ENCODE data around the gene MAPK8IP1. TPM values are rescaled to one million over a fixed set of nuclear protein-coding genes. Genes with fewer than 3 reads are reported as not detected.
A peak's percentile ranks its signal among the peaks of the same experiment; 100 is the strongest.
"Not testable (repeated sequence)": the region's sequence is repeated elsewhere in the genome, so short reads cannot be mapped to it uniquely, and the experiment has no call there.

MAPK8IP1 gene
- total RNA-seq (2014; rRNA removed; shearing (Covaris generic)): 21.2 and 24.0 TPM in 2 replicates
- 7.6 and 8.3 TPM in 2 replicates for polyA plus RNA-seq (2015; cell fraction: cytosol; rRNA removed)
- polyA plus RNA-seq (2015; cell fraction: nucleus; rRNA removed): 3.5 and 4.9 TPM in 2 replicates

DNA sequence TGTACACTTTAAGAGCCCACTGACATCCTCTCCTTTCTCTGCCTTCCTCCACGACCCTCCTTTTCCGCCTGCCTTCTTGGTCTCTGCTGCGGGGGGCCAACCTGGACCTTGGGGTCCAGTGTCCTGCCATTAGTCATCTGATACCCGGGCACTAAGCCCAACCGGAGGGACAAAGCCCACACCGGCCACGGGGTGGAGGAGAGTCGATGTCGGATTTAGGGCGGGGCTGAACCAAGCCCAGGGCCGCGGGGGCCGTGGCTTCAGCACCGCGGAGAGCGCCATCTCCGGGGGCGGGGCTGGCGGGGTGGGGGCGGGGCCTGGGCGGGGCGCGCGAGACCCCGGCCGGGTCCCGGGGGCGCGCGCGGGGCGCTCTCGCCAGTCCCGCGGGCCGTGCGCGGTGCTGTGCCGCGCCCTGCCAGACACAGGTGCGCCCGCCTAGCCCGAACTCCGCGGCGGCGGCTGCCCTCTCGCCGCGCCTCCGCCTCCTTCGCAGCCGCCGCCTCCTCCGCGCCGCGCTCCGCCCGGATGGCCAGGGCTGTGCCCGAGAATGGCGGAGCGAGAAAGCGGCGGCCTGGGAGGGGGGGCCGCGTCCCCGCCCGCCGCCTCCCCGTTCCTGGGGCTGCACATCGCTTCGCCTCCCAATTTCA lies at the start of gene MAPK8IP1:
TSS of gene MAPK8IP1 (plus strand) at position 378 of the 647 bp plus-strand sequence. CDS start at position 548, 170 bp downstream.
- DNase-seq (ENCODE audit: low read depth): no peak

DNA sequence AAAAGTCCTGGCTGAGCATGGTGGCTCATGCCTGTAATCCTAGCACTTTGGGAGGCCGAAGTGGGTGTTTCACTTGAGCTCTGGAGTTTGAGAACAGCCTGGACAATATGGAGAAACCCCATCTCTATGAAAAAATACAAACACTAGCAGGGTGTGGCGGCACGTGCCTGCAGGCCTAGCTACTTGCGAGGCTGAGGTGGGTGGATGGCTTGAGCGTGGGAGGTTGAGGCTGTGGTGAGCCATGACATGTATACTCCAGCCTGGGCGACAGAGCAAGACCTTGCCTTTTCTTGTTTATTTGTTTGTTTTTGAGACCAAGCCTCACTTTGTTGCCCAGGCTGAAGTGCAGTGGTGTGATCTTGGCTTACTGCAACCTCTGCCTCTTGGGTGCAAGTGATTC lies 46.2 kb upstream of the MAPK8IP1 start:
- no peak for DNase-seq (ENCODE audit: low read depth)

DNA sequence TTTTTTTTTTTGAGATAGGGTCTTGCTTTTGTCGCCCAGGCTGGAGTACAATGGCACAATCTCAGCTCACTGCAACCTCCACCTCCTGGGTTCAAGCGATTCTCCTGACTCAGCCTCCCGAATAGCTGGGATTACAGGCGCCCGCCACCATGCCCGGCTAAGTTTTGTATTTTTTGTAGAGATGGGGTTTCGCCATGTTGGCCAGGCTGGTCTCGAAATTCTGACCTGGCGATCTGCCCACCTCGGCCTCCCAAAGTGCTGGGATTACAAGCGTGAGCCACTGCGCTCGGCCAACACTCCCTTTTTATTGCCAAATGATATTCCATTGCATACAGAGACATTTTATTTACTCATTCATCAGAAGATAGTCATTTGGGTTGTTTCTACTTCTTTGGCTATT lies 45.2 kb upstream of the MAPK8IP1 start:
- DNase-seq (ENCODE audit: low read depth): not testable (repeated sequence)

DNA sequence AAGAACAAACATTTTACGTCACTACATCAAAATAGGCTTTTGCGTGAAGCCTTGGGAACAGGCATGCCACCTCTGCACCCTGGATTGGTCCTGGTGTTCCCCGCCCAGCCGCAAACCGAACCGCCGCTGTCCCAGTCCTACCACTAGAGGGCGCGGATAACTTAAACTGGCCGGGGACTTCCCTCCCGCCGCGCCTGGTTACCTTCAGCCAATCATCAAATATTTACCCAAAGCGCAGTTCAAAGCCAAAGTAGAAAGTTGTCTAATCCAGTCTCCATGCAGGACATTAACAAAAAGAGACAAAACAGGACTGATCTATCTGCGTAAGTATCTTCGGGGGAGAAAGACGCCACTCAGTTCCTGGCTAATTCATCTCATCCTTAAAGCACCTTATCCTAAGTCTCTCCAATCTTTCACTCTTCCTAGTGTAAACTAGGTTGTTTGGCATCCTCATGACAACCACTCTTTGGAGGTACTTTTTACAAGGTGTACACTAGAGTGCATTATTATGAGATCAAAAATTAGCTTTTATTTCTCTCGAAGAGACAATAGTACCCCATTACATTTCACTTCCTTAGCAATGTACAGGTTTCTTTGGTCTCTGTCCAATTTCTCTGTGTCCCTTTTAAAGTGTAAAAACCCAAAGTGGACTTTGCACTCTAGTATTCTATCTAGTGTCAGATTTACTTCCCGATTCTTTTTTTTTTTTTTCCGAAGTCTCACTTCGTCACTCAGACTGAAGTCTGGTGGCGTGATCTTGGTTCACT lies 42.1 kb upstream of the MAPK8IP1 start:
- peak; percentile 82 for DNase-seq (ENCODE audit: low read depth)

DNA sequence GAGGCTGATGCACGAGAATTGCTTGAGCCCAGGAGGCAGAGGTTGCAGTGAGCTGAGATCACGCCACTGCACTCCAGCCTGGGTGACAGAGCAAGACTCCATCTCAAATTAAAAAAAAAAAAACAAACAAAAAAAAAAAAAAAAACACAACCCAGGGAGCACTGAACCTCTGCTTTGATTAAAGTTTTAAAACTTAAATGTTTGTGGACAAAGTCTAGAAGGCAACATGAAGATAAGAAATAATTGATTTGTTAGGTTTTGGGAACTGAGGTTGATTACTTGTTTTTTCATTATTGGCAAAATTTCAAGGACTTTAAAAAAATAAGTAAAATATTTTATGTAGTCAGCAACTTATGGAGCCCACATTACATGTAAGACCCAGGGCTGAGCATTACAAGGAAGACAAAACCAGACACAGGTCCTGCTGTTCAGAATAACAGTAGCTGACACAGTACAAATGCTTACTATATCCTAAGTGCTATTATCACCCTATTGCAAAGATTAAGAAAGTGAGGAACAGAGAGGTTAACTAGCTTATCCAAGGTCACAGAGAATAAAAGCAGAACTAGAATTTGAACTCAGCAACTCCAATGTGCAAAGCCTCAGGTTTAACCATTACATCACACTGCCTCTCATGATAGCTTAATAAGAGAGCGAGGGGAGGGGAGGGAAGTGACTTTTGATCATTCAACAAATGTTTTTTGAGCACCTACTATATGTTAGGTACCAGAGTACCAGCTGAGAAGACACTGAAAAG lies 40.5 kb upstream of the MAPK8IP1 start:
- DNase-seq (ENCODE audit: low read depth): no peak

DNA sequence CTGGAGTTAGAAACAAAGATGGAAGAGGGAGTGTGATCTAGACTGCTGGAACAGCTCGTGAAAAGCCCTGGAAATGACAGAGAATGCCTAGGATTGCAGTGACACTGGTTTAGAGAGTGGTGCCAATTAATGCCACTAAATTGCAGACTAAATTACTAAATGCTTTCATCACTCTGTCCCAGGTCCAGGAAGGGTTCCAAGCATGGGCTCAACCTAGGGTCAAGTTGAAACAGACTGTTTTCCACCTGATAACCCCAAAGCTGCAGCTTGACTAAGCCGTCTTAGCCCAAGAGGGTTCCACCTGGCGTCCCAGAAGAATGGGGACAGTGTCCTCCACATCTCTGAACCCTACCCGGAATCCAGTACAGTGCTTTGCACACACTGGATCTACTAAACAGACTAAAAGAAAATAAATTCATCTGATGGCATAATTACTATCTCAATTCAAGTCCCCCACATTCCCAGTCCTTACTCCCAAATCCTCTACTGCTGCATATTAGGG lies 39.2 kb upstream of the MAPK8IP1 start:
- DNase-seq (ENCODE audit: low read depth): no peak

DNA sequence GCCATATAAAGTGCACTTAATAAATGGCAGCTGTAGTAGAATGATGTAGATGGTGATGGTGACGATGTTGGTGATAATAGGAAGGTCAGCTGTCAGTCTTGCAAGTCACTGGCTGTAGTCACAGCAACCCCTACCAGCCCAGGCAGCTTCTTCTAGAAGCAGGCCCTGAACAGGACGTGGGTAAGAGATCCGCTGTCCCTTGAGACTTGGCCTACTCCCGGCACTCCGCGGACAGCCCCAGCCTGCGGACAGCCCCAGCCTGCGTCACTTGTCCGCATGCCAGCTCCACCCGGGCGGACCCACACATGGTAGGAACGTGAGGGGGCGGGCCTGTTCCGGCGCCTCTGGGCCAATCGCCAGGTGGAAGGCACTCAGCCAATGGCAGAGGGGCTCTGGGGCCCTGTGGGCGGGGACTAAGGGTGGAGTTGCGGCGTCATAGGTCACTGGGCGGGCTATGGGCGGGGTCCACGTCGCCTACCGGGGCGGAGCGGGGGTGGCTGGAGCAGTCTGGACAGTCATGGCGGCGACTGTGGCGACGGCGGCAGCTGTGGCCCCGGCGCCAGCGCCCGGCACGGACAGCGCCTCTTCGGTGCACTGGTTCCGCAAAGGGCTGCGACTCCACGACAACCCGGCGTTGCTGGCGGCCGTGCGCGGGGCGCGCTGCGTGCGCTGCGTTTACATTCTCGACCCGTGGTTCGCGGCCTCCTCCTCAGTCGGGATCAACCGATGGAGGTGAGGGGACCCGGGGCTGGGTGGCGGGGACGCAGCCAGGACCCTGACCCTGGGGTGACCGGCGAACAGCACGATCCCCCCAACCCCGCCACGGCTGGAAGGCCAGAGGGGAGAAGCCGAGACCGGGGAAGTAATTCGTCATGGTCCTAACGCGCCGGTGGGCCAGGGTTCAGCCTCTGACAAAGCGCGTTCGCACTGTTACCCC lies 38.2 kb upstream of the MAPK8IP1 start, which contains the start of gene CRY2:
TSS of gene CRY2 (plus strand) at position 502 of the 937 bp plus-strand sequence. CDS start at position 518, 16 bp downstream.
- DNase-seq (ENCODE audit: low read depth): peak; percentile 94

DNA sequence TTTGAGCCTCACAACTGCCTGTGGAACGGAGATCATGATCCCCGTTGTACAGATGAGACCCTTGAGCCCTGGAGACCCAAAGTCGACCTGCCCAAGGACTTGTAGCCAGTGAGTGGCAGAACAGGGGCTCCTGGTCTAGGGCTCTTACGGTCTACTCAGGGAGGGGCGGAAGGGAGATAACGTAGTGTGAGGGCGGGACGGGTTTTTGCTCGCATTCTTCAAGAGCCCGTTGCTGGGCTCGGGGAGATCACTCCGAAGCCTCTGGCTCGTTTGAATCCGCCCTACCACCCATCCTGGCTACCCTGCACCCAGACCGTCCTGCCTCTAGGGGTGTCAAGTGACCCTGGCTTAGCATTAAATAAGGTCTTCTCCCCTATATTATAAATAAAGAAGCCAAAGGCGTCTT lies 37.5 kb upstream of the MAPK8IP1 start:
- peak; percentile 39 for DNase-seq (ENCODE audit: low read depth)

DNA sequence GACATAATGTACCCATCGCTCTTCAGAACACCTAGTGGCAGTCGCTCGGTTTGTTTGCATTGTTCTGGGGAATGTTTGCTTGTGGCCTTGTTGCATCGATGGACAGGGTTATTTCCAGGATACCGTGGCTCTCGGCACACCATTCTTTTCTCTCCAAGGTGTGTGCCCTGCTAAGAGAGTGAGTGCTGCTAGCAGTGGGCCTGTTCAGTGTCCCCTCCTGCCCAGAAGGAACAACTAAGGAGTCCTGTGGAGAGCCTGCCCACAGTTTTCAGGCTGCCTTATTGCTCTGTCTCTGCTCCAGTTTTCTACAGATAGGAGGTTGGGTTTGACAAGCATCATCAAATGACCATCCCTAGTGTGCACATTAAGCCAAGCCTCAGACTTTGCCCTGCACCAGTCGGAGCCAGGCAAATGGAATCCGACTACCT lies 36.8 kb upstream of the MAPK8IP1 start:
- DNase-seq (ENCODE audit: low read depth): no peak

DNA sequence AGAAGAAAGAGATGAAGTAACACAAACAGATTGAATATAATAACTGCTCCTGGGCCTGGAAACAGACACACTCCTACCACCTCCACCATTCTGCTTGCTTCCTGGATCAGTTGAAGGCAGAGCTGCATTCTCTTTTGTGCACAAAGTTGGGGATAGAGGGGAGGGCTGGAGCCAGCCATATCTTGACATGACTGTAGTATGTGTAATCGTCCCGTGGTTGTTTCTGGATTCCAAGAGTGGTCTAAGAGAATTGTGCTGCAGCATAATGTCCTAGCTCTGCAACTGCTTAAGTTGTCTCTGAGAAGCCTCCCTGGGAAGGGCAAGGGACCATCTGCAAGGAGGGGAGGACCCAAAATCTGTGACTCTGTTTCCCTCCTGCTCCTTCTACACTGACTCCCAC lies 35.0 kb upstream of the MAPK8IP1 start:
- DNase-seq (ENCODE audit: low read depth): peak; percentile 39

DNA sequence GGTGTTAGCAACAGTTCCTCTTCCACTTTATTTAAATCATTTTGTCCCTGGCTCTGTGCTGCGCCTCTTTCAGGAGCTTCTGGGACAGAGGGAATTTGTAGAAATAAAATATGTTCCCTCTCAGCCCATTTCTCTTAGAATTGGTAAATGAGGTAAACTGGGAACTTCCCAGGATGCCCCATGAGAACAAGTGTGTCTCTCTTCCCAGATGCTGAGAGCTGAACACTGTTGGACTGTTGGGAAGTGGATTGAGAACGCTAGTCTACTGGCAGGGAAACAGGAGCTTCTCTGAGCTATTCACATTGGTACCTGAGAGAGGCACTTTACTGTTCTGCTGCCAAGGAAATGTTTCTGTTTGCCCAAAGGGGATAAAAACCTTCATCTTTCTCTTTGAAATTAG lies 34.2 kb upstream of the MAPK8IP1 start:
- no peak for DNase-seq (ENCODE audit: low read depth)

DNA sequence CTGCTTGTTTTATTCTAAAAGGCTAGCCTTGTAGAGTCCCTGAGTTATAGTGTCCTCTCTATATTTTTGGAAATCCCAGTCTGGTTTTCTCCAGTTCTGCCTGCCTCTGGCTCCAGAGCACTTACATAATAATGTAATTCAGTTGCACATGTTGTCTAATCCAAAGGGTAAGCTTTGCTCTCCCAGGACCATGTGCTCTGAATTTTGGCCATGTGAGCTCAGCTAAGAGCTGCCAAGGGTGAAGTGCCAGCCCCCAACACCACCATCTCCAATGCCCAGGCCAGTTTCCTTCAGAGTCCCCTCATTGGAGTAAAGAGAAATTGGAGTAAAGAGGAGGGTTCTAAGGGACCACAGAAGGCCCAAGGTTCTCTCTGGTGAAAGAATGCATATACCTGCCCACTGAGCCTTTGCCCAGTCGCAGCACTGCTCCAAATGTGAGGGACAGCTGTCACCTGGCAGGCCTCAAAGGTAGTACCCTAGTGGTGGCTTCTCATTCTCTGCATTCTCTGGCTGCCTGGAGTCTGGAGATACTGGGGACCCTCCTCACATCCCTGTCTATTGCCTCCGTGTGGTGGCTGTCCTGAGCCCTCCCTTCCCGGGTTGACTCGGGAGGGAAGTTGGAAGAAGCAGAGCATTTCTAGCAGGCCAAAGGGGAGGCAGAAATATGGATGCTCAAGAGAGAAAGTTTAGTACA lies 33.3 kb upstream of the MAPK8IP1 start:
- no peak for DNase-seq (ENCODE audit: low read depth)

DNA sequence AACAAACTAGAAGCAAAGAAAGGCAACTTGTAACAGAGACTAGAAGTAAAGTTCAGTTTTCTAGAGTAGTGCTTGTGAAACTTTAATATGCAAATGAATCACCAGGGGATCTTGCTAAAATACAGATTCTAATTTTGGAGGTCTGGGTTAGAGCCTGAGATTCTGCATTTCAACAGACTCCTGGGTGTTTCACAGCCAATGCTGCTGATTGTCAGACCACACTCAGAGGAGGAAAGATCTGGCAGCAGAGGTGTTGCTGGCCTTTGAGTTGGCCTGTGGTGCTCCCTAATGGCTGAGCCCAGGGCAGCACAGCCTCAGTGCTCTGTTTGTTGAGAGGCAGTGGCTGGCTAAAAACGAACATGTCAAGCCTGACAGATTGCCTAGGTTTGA lies 32.7 kb upstream of the MAPK8IP1 start:
- DNase-seq (ENCODE audit: low read depth): no peak

DNA sequence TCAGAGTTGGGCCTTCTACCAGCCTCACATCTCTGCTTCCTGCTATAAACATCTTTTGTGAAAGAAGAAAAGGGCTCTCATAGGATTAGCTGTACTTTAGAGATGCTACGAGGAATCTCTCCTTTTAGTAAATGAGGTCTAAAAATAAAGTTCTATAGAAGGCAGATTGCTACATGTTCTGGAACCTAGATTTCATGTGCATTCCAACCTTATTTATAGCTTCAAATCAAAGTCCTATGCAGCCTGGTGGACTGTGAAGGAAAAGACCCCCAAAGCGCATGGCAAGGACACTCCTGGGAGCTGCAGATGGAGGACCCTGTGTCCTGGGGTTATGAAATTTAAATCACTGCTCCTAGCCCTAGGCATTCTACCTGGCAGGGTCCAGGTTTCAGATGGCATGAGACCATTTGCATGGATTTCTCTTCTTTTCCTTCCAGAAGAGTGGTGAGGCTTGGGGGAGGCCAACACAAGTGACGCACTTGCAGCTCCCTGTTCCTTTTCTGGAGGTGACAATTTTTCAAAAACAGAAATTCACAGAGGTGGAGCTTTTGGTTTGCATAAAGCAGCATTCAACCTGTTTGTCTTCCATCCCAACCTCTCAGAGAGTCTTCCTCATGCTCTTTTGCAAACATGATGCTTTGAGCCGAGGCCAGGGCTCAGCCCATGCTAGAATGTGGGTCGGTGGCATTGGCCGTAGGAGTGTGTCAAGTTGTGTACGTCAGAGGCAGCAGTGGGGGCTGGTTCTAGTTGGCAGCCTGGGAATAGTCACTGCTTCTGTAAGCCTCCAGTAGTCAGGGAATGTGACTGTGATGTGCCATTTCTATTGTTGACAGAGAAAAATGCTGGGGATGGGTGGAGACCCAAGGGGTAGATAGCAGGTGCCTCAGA lies 31.9 kb upstream of the MAPK8IP1 start:
- DNase-seq (ENCODE audit: low read depth): no peak

DNA sequence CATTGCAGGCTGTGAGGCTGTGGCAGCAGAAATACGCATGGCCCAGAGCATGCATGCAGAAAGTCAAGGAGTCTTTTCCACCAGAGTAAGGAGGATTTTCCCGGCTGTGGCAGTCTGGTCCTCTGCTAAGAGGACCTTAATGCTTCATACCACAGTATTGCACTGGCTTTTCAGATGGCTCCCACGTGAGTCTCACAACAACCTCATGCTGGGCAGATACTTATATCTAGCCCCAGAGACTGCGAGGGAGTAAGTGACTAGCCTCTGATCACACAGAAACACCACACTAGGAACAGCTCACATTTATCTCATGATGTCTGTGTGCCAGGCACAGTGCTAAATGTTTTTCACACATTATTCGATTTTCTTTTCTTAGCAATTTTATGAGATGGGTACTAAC lies 30.1 kb upstream of the MAPK8IP1 start:
- DNase-seq (ENCODE audit: low read depth): no peak

DNA sequence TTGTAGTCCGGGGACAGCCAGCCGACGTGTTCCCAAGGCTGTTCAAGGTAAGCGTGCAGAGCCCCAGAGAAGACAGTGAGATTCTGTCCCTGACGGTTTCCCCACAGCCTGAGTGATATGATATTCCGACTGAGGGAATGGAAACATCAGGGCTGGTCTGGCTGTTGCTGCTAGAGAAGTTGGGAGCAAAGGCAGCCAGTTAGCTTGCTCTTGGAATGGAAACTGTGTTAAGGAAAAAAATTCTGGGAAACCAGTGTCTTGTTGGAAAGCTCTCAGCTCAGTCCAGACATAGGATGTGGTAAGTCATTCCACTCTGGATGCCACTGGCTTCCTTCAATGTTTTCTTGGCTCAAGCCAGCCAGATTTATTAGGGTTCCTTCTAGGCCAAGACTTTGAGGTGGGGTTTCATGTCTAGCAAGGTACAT lies 29.4 kb upstream of the MAPK8IP1 start:
- DNase-seq (ENCODE audit: low read depth): no peak

DNA sequence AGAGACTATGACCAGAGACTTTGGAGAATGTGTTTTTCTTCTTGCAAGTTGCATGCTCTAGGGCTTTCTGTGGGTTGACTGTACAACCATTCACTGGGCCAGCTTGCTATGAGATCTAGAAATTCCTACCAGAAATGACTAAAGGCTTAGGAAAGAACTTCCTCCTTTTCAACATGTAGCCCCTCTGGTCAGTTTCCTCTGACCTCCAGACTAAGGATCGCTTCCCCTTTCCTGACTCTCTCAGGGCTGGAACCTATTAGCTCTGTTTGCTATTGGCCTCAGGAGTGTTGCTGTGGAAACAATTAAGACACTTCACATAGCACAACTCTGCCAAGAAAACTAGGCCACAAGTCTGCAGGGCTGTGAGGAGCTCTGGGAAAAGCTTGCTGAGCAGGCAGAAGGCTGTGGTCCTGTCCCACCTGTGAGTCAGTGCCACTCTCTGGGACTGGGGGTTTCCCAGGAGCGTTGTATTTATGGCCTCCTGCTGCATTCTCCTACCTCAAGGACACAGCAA lies 27.4 kb upstream of the MAPK8IP1 start:
- peak; percentile 41 for DNase-seq (ENCODE audit: low read depth)

DNA sequence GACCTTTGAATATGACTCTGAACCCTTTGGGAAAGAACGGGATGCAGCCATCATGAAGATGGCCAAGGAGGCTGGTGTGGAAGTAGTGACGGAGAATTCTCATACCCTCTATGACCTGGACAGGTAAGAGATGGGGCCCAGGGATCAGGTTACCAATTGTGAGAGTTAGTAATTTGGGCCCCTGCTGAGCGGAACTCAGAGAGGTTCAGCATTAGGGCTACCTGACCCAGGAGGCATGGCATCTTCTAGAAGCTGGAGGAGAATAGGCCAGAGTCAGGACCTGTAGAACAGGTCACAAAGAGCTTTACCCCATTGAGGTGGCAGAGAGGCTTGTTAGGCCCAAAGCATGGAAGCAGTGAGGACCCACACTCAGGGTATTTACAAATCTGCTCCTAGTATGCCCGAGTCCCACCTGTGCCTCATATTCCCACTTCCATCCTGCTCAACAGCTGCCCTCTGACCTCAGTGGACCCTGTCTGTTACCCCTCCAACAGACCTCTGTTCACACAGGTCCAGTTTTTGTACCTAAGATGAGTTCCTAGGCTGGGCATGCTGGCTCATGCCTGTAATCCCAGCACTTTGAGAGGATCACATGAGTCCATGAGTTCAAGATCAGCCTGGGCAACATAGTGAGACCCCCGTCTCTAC lies 26.6 kb upstream of the MAPK8IP1 start:
- DNase-seq (ENCODE audit: low read depth): no peak
